ENCODE results near the gene TNFRSF4. TPM values are rescaled to one million over a fixed set of nuclear protein-coding genes. Genes with fewer than 3 reads are reported as not detected.

Gene TNFRSF4
- total RNA-seq, 2 donors from 2014 or later, result 1.2 to 2.3 TPM

- Histone ChIP-seq H3K9ac (ENCODE audit: low read depth in 2 of 2, low read length in 2 of 2) (no peak overlapping the region), H3K36me3 (peaks cover 10% of the 10 kb centered on the region), H3K27me3 (no peaks in the 10 kb centered on the region), H3K4me1 (peaks cover 15% of the 10 kb centered on the region), H3K27ac (no peak overlapping the region), H3K9me3 (no peaks in the 10 kb centered on the region), H3K4me3 (no peak overlapping the region)
- no peak for DNase-seq
- intact Hi-C loops (cut with DNase I), result loop anchor here (10.0 kb wide), 1 partner anchor 53 kb away; the partner anchor contains the start of gene TTLL10
- TF ChIP-seq CTCF (IDR thresholded peaks at IDR 0.05), result no peak
Observed at GRCh38 chr1:1227386-1227785, 13.4 kb upstream of the TNFRSF4 start.

GRCh38 chr1:1226566-1227362 is 12.8 kb upstream of the TNFRSF4 start:
- intact Hi-C loops (cut with DNase I), result loop anchor here (10.0 kb wide), 1 partner anchor 52 kb away; the partner anchor contains the start of gene TTLL10
- TF ChIP-seq CTCF (IDR thresholded peaks at IDR 0.05), result no peak
- peaks cover 12% of the 10 kb centered on the region for H3K36me3 ChIP-seq

GRCh38 chr1:1225913-1226312 is 12.0 kb upstream of the TNFRSF4 start:
- no peak overlapping the region for H3K27ac ChIP-seq
- no peak for DNase-seq
- H3K9ac ChIP-seq (ENCODE audit: low read depth in 2 of 2, low read length in 2 of 2), result no peak overlapping the region
- no peaks in the 10 kb centered on the region for H3K9me3 ChIP-seq
- no peak overlapping the region for H3K4me3 ChIP-seq
- no peak for TF ChIP-seq CTCF (IDR thresholded peaks at IDR 0.05)
- H3K27me3 ChIP-seq, result no peaks in the 10 kb centered on the region
- intact Hi-C loops (cut with DNase I), result loop anchor here (10.0 kb wide), 1 partner anchor 51 kb away; the partner anchor contains the start of gene TTLL10
- H3K36me3 ChIP-seq, result peaks cover 21% of the 10 kb centered on the region
- H3K4me1 ChIP-seq, result peaks cover 20% of the 10 kb centered on the region

More at GRCh38 chr1:1226566-1227362, 12.8 kb upstream of the TNFRSF4 start:
- H3K27me3 ChIP-seq, result no peaks in the 10 kb centered on the region
- H3K9ac ChIP-seq (ENCODE audit: low read depth in 2 of 2, low read length in 2 of 2), result no peak overlapping the region
- DNase-seq, result no peak
- H3K27ac ChIP-seq, result no peak overlapping the region
- H3K9me3 ChIP-seq, result no peaks in the 10 kb centered on the region
- peaks cover 20% of the 10 kb centered on the region for H3K4me1 ChIP-seq
- H3K4me3 ChIP-seq, result no peak overlapping the region

GRCh38 chr1:1225238-1225845 is 11.4 kb upstream of the TNFRSF4 start:
- no peak for TF ChIP-seq CTCF (IDR thresholded peaks at IDR 0.05)
- no peak for DNase-seq
- intact Hi-C loops (cut with DNase I), result loop anchor here (10.0 kb wide), 1 partner anchor 51 kb away; the partner anchor contains the start of gene TTLL10

GRCh38 chr1:1223891-1224290 is 9.9 kb upstream of the TNFRSF4 start:
- Histone ChIP-seq H3K4me1 (peaks cover 6% of the 10 kb centered on the region), H3K9ac (ENCODE audit: low read depth in 2 of 2, low read length in 2 of 2) (no peak overlapping the region), H3K36me3 (peaks cover 28% of the 10 kb centered on the region), H3K4me3 (no peak overlapping the region), H3K9me3 (no peaks in the 10 kb centered on the region), H3K27me3 (no peaks in the 10 kb centered on the region), H3K27ac (no peak overlapping the region)
- TF ChIP-seq CTCF (IDR thresholded peaks at IDR 0.05), result no peak
- intact Hi-C loops (cut with DNase I), result loop anchor here (10.0 kb wide), 1 partner anchor 49 kb away; the partner anchor contains the start of gene TTLL10
- no peak for DNase-seq

More at GRCh38 chr1:1225238-1225845, 11.4 kb upstream of the TNFRSF4 start:
- Histone ChIP-seq H3K9me3 (no peaks in the 10 kb centered on the region), H3K36me3 (peaks cover 26% of the 10 kb centered on the region), H3K4me3 (no peak overlapping the region), H3K4me1 (peaks cover 15% of the 10 kb centered on the region), H3K9ac (ENCODE audit: low read depth in 2 of 2, low read length in 2 of 2) (no peak overlapping the region), H3K27me3 (no peaks in the 10 kb centered on the region), H3K27ac (no peak overlapping the region)

All from colonic mucosa (tissue), 4 donors.